GM18502 (cell line): ENCODE measurements around the gene NTF3.

Experiments used
- ATAC-seq: cut with Tn5 transposase; IDR thresholded peaks from one replicate; pipeline ENCODE4 v1.9.1; 2021; ENCODE audit warnings: mild to moderate bottlenecking; ENCODE audit not compliant: unreplicated experiment, poor library complexity

Gene NTF3

DNA sequence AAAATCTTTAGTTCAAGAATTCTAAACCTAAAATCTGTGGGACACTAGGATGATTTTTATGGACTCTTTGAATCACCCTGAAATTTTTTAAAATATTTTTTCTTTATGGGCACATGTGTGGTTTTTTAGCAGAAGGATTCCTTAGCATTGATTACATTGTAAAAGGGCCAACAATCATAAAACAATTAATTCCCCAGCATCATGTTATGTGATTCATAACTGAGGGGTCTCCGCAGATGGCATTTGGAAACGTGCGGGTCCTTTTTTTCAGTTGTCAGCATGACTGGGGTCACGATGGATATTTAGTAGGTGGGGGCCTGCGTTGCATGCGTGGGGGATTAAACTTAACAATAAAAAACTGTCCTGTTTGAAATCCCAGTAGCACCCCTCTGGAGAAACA lies 52.5 kb downstream of the NTF3 start:
- ATAC-seq: no peak

DNA sequence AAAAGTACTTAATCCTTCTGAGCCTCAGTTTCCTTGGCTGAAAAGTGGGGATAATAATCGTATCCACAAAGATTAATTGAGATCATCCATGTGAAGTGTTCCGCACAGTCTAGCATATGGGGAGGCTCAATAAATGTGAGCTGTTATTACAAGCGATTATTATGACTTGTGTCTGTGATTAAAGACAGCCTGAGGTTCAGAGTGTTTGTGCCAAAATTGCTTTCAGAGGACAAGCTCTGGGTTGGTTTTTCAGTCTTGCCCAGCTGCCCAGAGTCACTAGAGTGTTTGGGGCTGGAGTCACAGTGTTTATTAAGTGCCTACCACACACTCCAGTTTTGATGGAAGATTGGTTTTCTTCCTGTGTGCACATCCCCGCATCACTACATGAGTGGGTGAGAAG lies 53.5 kb downstream of the NTF3 start:
- ATAC-seq: no peak

DNA sequence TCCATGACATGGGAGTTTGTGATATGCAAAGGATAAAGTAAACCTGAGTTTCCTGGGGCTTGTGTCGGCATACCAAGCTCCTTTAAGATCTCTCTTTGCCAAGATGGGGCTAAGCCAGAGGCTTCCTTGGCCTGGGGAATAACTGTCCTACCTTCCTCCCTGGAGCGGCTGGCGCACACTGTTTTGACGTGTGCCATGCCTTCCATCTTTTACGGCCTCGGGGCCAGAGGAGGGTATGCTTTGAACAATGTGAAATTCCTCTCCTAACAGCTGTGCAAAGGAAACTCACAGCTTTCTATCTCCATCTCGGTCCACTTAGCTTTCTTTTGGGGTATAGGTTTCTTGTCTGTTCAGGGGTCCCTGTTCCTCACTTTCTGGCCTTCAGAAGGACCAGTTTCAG lies 55.2 kb downstream of the NTF3 start:
- ATAC-seq: no peak

DNA sequence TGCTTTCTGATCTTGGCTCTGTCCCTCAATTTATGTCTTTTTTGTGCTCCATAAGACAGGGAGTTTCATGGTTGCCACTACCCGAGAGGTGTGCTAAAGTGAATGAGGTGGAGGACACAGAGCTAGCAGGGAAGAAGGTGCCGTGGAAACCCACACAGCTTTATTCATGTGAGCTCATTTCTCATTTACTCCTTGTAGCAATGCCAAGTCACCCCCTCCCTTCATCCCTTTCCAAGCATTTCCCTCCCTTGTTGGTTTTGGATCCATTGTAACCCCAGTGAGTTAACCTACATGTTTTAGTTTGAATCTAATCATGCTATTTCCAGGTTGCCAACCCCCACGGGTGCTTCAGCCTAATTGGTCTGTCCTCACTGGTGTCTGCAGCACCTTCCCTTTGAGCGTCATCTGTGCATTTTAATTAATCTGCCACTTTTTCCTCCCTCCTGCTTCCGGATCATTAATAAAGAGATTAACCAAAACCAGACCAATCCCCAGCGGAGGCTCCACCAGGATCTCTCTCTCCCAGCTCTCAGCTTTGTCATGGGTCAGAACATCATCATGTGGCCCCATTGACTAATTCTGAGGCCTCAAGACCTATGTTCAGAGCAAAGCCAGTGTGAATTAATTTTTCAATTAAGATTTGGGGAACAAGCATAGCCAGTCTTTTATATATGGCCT lies 56.2 kb downstream of the NTF3 start:
- ATAC-seq: no peak

DNA sequence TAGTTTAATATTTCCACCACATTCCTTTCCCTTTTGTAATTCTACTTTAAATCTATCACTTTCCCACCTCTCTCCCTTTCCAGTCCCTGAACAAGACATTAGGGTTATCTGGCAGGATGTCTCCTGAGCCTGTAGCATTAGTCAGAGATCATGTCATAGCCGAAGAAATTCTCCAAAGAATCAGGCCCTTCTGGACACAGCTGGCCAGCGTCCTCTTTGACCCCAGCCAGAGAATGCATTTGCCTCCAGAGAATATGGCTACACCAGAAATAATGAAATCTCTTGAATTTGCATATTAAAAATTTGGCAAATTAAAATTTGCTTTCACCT lies 56.7 kb downstream of the NTF3 start:
- no peak for ATAC-seq

DNA sequence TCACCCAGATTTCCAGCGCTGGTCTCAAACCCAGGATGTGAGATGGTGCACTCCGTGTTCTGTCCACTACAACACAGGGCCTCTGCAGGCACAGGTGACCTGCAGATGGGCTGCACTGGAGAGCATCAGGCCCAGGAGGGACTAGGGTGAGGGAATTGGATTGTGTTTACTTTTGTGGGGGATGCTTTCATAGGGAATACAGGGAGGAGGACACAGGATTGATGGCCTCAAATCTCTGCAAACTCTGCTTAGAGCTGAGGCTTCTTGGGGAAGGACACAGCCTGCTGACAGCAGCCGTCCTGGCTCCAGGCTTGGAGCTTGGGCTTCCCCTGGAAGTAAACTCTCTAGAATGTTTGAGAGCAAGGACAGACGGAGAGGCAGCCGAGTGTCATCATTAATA lies 57.1 kb downstream of the NTF3 start:
- no peak for ATAC-seq

DNA sequence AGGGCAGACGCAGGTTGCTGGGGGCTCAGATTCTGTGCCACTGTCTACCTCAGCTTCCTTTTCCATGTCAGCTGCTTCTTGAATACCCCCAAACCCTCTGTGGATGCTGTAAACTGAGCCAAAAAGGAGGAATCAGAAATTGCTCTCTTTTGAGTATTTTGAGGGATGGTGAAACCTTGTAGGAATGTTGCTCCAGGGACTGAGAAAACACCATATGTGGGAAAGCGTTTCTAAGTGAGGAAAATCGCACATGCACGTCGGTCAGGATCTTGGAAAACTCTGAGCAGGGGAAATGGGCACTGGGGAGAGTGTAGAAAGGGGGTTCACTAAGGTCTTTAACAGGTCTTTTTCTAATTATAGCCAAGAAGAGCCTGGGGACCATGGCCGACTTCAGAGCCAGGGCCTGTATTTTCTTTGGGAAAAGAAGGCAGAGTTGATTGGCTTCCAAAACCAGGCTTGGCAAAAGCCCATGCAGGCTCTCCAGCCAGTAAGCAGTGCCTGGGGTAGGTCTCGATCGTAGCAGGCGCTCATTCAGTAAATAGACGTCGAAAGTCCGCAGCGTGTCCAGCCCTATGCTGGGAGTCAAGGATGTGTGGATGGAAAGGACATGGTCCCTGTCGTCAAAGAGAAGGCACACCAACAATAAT lies 58.0 kb downstream of the NTF3 start:
- no peak for ATAC-seq

DNA sequence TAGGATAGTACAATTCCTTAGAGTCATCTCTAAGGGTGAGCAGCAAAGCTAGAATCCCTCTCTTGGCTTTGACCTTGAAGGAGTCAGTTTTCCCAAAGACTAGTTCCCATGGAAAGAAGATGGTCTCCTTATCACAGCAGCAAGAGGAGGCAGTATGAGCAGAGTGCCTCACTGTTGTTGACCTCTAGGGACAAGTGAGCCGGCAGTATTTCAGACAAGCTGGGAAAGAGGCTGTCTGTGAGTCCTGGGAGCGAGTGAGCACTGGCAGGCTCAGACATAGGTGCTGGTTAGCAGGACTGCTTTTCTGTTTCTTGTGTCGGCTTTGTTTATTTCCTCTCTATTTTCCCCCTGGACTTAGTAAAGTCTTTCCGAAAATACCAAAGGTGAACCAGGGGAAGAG lies 60.7 kb downstream of the NTF3 start:
- no peak for ATAC-seq

DNA sequence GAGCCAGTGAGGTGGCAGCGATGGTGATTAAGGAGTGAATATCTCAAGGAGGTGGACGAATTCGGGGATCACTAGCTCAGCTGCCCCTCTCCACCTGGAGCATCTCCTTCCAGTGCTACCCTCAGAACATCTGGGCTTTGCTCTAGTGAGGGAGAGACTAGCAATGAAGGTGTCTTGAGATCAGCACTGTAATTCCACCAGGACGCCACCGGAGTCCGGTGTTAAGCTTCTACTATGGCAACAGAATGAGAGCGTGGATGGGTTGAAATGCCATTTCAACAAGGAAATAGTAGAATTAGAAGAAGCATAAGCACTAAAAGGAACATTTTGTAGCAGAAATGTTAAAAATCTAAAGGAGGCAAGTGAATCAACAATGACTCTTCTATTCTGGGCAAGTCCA lies 61.1 kb downstream of the NTF3 start:
- no peak for ATAC-seq

DNA sequence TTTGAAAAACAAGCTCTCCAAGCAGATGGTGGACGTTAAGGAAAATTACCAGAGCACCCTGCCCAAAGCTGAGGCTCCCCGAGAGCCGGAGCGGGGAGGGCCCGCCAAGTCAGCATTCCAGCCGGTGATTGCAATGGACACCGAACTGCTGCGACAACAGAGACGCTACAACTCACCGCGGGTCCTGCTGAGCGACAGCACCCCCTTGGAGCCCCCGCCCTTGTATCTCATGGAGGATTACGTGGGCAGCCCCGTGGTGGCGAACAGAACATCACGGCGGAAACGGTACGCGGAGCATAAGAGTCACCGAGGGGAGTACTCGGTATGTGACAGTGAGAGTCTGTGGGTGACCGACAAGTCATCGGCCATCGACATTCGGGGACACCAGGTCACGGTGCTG lies 62.4 kb downstream of the NTF3 start:
- no peak for ATAC-seq

DNA sequence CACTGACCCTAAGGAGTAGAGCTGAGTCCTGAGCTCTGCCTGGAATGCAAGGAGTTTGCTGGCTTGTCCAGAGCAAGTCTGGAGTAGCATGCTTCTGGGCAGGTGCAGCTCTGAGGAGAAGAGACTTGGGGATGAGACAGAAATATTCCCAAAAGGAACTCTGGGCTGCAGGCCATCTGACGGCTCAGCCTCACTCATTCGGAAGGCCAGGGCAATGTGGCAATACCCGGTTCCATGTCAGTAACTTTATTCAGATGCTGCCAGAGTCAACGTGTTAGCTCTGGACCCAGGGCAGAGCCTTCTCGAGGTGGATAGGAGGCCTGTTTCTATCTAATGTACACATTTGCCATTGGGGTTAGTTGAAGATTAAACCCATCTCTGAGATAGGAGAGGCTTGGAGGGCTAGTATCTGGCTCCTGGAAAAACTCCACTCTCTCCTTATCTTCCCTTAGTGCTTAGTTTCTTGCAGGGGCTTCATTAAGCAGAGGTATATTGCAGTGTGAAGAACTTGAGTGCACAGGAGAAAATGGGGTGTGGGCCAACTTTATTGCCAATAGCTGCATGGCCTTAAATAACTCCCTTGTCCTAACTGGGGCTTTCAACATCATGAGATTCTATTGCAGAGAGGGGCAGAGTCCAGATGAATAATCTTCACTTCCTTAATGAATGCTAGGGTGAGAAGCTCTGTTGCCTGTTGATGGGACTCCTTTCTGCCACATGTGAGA lies 65.6 kb downstream of the NTF3 start:
- no peak for ATAC-seq

DNA sequence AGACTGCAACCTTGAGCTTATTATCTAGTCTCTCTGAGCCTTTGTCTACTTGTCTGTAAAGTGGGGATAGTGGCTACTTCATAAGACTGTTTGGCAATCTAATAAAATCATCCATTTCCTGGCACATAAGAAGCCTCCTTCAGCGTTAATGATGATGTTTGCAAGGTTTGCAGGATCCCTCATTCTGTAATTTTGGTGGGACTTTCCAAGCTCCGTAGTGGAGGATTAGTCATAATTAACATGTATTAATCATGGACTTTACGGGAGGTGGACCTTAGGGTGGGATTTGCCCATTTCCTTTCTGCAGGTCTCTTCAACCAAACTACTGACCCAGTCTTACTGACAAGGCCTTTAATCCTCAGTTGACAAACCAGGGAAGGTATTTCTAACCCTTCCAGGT lies 66.2 kb downstream of the NTF3 start:
- no peak for ATAC-seq

DNA sequence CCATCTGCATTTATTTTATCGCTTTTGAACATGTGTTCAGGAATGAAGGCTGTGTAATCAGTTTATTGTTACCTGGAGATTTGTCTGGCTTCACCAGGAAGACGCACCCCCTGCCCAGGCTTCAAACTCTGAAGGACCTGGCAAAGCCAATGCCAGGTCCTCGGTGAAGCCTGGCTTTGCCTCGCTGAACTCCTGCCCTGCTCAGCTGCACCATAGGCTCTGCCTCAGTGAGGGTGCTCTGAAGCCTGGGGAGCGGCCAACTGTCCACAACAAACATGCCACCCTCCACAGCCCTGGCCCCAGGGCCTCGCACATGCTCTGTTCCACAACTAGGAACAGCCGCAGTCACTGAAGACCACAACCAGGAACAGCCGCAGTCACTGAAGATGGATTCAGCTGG lies 66.9 kb downstream of the NTF3 start:
- ATAC-seq: no peak

DNA sequence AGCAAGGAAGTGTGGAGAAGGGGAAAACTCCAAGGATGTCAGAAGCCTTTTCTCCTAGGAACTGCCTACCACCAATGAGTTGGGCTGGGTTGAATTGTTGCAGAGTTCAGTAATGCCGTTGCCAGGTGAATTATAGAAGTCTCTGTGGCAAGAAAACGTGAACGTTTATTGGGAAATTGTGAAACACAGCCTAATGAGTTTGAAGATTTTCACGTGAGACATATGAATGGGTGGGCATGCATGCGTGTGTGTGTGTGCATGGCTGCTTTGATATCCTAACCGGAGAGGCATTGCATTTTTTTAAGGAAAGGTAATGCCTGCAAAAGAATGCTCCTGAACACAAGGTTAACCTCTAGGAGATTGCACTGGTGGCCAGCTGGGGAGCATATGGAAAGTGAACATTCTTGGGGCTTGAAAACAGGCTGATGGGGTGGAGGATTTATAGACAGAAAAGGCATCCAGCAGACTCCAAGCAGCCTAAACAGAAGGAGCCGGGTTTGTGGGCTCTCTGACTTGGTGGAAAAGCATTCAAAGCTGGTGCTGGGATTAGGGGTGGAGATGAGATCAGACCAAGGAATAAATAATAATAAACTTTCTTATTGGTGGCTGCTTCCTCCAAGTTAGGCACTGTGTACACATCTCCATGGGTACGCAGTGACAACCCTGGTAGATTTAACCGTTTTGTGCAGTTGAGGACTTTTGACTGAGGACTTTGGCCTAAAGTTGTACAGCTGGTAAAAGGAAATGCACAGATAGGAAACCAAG lies 67.8 kb downstream of the NTF3 start:
- ATAC-seq: no peak

DNA sequence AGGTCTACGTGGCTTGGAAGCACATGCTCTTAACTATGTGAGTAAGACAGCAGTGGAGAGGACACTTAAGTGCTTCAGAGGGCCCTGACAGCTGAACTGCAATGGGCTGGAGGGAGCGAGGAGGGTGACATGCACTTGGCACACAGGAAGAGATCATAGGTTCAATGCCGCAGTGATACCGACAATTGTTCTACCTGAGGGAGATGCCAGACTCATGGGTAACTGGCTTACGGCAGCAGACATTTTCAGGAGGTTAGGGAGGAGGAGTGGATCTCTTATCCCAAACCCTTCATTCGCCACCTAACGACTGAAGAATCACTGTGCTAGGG lies 68.4 kb downstream of the NTF3 start:
- no peak for ATAC-seq

DNA sequence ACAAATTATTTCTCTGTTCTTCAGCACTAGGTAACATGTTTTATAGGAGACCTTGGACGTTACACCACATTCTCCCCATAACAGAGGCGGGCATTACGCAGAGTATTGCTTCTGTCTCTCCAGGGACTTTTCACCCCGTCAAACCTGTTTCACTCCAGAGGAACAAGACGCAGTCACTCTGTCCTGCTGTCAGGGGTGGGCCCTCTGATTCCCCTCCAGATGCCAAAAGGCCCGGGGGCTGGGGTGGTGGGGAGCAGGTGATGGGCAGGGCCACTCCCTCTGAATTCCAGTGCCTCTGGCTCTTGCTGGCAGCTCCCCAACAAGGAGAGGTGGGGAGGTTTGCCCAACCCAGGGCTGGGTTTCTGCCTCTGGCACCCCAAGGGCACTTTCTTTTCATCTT lies 71.9 kb downstream of the NTF3 start:
- ATAC-seq: no peak

DNA sequence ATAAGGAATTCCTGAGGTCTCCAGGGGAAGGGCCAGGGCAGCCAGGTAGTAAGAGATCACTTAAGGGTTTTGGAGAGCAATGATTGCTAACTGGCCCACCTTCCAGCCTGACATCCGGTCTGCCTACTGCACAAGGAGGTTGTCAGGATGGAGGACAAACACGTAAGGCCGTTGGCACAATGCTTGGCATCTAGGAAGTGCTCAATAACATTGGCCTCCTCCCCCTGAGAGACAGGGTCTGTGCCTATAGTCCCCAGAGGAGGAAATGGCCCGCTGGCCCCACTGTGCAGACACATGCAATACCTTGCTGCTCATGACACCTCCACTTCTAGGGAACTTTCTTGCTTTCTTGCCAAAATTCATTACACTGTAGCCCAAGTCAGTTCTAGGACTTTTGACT lies 73.2 kb downstream of the NTF3 start:
- ATAC-seq: no peak

DNA sequence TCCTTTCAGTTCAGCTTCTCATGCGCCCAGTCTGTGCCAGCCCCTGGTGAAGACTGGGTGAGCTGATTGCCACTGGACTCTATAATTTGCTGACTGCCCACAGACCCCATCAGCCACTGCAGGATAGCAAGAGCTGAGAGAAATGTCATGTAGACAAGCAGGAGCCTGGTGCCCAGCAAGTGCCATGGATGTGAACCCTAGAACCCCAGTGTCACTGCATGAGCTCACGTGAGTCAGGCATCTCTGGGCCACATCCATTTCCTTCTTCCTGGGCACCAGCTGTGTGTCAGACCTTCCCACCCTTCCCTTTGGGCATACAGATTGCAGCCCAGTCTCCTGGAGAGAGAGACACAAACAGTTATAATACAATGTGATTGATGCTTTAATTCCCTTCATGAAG lies 73.8 kb downstream of the NTF3 start:
- ATAC-seq: no peak

DNA sequence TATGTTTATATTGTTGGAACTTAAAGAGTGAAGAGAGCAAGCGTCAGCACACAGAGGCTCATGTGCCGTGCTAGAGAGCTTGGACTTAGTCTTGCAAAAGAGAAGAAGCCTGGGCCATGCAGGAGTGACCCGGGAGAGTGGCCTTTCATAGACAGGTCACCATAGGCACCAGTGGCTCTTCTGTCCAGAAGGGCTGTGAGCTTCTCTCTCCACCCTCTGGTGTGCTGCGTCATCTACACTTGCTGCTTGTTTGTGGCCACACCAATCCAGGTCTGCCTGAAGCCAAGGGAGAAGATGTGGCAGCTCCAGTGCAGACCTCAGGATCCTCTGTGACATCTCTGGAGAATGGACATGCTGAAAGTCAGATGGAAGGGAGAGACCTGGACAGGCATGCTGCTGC lies 74.4 kb downstream of the NTF3 start:
- no peak for ATAC-seq

DNA sequence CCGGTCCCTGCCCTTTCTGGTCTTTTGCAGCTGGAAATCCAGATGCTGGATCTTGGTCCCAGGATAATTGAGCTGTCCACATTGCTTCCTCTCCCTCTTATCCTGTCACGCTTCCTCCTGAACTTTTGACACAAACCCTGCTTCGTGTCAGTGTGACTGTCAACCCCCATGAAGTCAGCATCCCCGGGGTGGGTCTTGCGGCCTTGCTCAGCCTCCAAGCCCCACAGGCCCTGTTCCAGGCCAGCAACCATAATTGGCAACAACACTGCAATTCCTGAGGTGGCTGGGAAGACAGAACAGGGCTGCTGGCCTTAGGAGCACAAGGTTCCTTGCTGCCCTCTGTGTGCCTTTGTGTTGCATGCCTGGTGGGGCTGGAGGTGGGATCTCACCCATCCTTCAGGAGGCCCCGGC lies 74.9 kb downstream of the NTF3 start:
- no peak for ATAC-seq

DNA sequence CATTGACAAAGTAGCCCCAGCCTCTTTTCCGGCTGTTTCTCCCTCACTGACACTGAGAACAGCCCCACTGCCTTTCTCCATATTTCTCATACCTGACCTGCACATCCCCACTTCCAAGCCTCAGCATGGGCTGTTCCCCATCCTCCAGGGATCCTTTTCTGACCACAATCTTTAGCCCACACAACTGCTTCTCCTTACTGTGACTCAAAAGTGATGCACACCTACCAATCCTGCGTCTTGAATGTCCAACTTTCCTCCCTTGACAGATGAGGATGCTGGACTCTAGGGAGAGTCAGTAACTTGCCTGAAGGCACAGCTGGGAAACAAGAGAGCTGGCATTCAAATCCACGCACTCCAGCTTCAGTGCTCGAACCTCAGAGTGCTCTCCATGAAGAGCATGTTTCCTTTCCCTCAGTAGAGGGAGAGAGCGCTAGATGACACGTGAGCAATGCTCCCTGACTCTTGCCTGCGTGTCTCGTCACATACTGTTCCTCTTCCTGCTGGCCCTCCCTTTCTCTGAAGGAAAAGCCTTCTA lies 75.6 kb downstream of the NTF3 start:
- no peak for ATAC-seq
